Activated T-cell treated with anti-CD3 and anti-CD28 coated beads, Interleukin-2, amount 50 U/mL, for 24 hours (primary cell): ENCODE measurements around the gene KTN1.
A peak's percentile ranks its signal among the peaks of the same experiment; 100 is the strongest.

Source experiments
- DNase-seq: peaks from one replicate; pipeline ENCODE4 v3.0.0-alpha.2; 2020
- H3K27ac Mint-ChIP-seq: 2 replicates; pipeline ENCODE4 v1.8.0; 2020; ENCODE audit warnings: mild to moderate bottlenecking, mixed read lengths
- H3K27me3 Mint-ChIP-seq: 2 replicates; pipeline ENCODE4 v1.8.0; 2020; ENCODE audit warnings: mixed read lengths
- H3K36me3 Mint-ChIP-seq: 2 replicates; pipeline ENCODE4 v1.8.0; 2020; ENCODE audit warnings: low read depth, mixed read lengths
- H3K4me1 Mint-ChIP-seq: 2 replicates; pipeline ENCODE4 v1.8.0; 2020; ENCODE audit warnings: low read depth, mixed read lengths
- H3K4me3 Mint-ChIP-seq: 2 replicates; pipeline ENCODE4 v1.8.0; 2020; ENCODE audit warnings: mild to moderate bottlenecking, moderate library complexity, mixed read lengths
- H3K9me3 Mint-ChIP-seq: 2 replicates; pipeline ENCODE4 v1.8.0; 2020; ENCODE audit warnings: mixed read lengths

Gene KTN1

GRCh38 chr14:55585854-55586253 is 5.8 kb downstream of the KTN1 start:
- Mint-ChIP-seq H3K4me3 (no peak overlapping the region), H3K27me3 (no peaks in the 10 kb centered on the region), H3K9me3 (no peaks in the 10 kb centered on the region), H3K27ac (no peak overlapping the region), H3K4me1 (peaks cover 53% of the 10 kb centered on the region), H3K36me3 (peaks cover 15% of the 10 kb centered on the region)
- DNase-seq, result no peak

GRCh38 chr14:55586411-55586810 is 6.4 kb downstream of the KTN1 start:
- no peak overlapping the region for H3K27ac Mint-ChIP-seq

GRCh38 chr14:55587847-55588246 is 7.8 kb downstream of the KTN1 start:
- H3K9me3 Mint-ChIP-seq, result no peaks in the 10 kb centered on the region
- H3K36me3 Mint-ChIP-seq, result peaks cover 15% of the 10 kb centered on the region

More at GRCh38 chr14:55586411-55586810, 6.4 kb downstream of the KTN1 start:
- Mint-ChIP-seq H3K27me3 (no peaks in the 10 kb centered on the region), H3K4me3 (no peak overlapping the region), H3K9me3 (no peaks in the 10 kb centered on the region), H3K4me1 (peaks cover 54% of the 10 kb centered on the region), H3K36me3 (peaks cover 9% of the 10 kb centered on the region)
- DNase-seq, result no peak

GRCh38 chr14:55588259-55588699 is 8.3 kb downstream of the KTN1 start:
- H3K36me3 Mint-ChIP-seq, result peaks cover 15% of the 10 kb centered on the region
- H3K27me3 Mint-ChIP-seq, result no peaks in the 10 kb centered on the region
- H3K27ac Mint-ChIP-seq, result peak overlapping the region; percentile 42
- H3K4me3 Mint-ChIP-seq, result no peak overlapping the region
- no peak for DNase-seq
- no peaks in the 10 kb centered on the region for H3K9me3 Mint-ChIP-seq
- H3K4me1 Mint-ChIP-seq, result peaks cover 64% of the 10 kb centered on the region

More at GRCh38 chr14:55587847-55588246, 7.8 kb downstream of the KTN1 start:
- no peak for DNase-seq
- Mint-ChIP-seq H3K4me1 (peaks cover 61% of the 10 kb centered on the region), H3K27ac (peak overlapping the region; percentile 44), H3K4me3 (no peak overlapping the region), H3K27me3 (no peaks in the 10 kb centered on the region)

- Mint-ChIP-seq H3K9me3 (no peaks in the 10 kb centered on the region), H3K27ac (no peak overlapping the region), H3K36me3 (peaks cover 18% of the 10 kb centered on the region), H3K4me3 (no peak overlapping the region), H3K27me3 (no peaks in the 10 kb centered on the region), H3K4me1 (peaks cover 72% of the 10 kb centered on the region)
- no peak for DNase-seq
Measured at GRCh38 chr14:55589171-55589570, 9.2 kb downstream of the KTN1 start.

GRCh38 chr14:55592436-55592835 is 12.4 kb downstream of the KTN1 start:
- DNase-seq, result no peak
- peaks cover 67% of the 10 kb centered on the region for H3K4me1 Mint-ChIP-seq
- H3K4me3 Mint-ChIP-seq, result no peak overlapping the region
- peaks cover 38% of the 10 kb centered on the region for H3K36me3 Mint-ChIP-seq
- no peaks in the 10 kb centered on the region for H3K27me3 Mint-ChIP-seq
- H3K9me3 Mint-ChIP-seq, result peaks cover 4% of the 10 kb centered on the region
- H3K27ac Mint-ChIP-seq, result no peak overlapping the region

- no peaks in the 10 kb centered on the region for H3K27me3 Mint-ChIP-seq
- H3K9me3 Mint-ChIP-seq, result peaks cover 4% of the 10 kb centered on the region
- no peak overlapping the region for H3K4me3 Mint-ChIP-seq
- no peak overlapping the region for H3K27ac Mint-ChIP-seq
- peaks cover 61% of the 10 kb centered on the region for H3K4me1 Mint-ChIP-seq
- peaks cover 42% of the 10 kb centered on the region for H3K36me3 Mint-ChIP-seq
- DNase-seq, result no peak
Measured at GRCh38 chr14:55593698-55594097, 13.7 kb downstream of the KTN1 start.

- DNase-seq, result no peak
- peaks cover 7% of the 10 kb centered on the region for H3K9me3 Mint-ChIP-seq
- no peak overlapping the region for H3K4me3 Mint-ChIP-seq
- no peaks in the 10 kb centered on the region for H3K27me3 Mint-ChIP-seq
- H3K27ac Mint-ChIP-seq, result no peak overlapping the region
- H3K4me1 Mint-ChIP-seq, result peaks cover 42% of the 10 kb centered on the region
- H3K36me3 Mint-ChIP-seq, result peaks cover 36% of the 10 kb centered on the region
Measured at GRCh38 chr14:55599250-55599879, 19.4 kb downstream of the KTN1 start.

- peaks cover 33% of the 10 kb centered on the region for H3K4me1 Mint-ChIP-seq
Measured at GRCh38 chr14:55600784-55601561, 21.0 kb downstream of the KTN1 start.

GRCh38 chr14:55603401-55603953 is 23.5 kb downstream of the KTN1 start:
- no peak for DNase-seq
- Mint-ChIP-seq H3K27me3 (no peaks in the 10 kb centered on the region), H3K9me3 (peaks cover 4% of the 10 kb centered on the region), H3K36me3 (peaks cover 13% of the 10 kb centered on the region), H3K27ac (no peak overlapping the region), H3K4me1 (peaks cover 32% of the 10 kb centered on the region), H3K4me3 (no peak overlapping the region)

More at GRCh38 chr14:55600784-55601561, 21.0 kb downstream of the KTN1 start:
- Mint-ChIP-seq H3K27me3 (no peaks in the 10 kb centered on the region), H3K27ac (no peak overlapping the region), H3K9me3 (peaks cover 7% of the 10 kb centered on the region), H3K36me3 (peaks cover 28% of the 10 kb centered on the region), H3K4me3 (no peak overlapping the region)
- no peak for DNase-seq

GRCh38 chr14:55604488-55604887 is 24.5 kb downstream of the KTN1 start:
- Mint-ChIP-seq H3K4me1 (peaks cover 29% of the 10 kb centered on the region), H3K9me3 (no peaks in the 10 kb centered on the region), H3K4me3 (no peak overlapping the region), H3K27me3 (no peaks in the 10 kb centered on the region), H3K36me3 (peaks cover 9% of the 10 kb centered on the region), H3K27ac (no peak overlapping the region)
- DNase-seq, result no peak

- H3K4me3 Mint-ChIP-seq, result no peak overlapping the region
- no peak for DNase-seq
- H3K36me3 Mint-ChIP-seq, result peaks cover 9% of the 10 kb centered on the region
- no peaks in the 10 kb centered on the region for H3K9me3 Mint-ChIP-seq
- H3K4me1 Mint-ChIP-seq, result peaks cover 31% of the 10 kb centered on the region
- H3K27me3 Mint-ChIP-seq, result no peaks in the 10 kb centered on the region
- H3K27ac Mint-ChIP-seq, result no peak overlapping the region
Measured at GRCh38 chr14:55604900-55605418, 25.0 kb downstream of the KTN1 start.

- H3K27me3 Mint-ChIP-seq, result no peaks in the 10 kb centered on the region
Measured at GRCh38 chr14:55605793-55606192, 25.8 kb downstream of the KTN1 start.

GRCh38 chr14:55607386-55607785 is 27.4 kb downstream of the KTN1 start:
- Mint-ChIP-seq H3K9me3 (no peaks in the 10 kb centered on the region), H3K27ac (no peak overlapping the region), H3K4me3 (no peak overlapping the region), H3K4me1 (peaks cover 28% of the 10 kb centered on the region), H3K36me3 (peaks cover 13% of the 10 kb centered on the region), H3K27me3 (no peaks in the 10 kb centered on the region)
- no peak for DNase-seq

More at GRCh38 chr14:55605793-55606192, 25.8 kb downstream of the KTN1 start:
- Mint-ChIP-seq H3K9me3 (no peaks in the 10 kb centered on the region), H3K36me3 (peaks cover 9% of the 10 kb centered on the region), H3K4me1 (peaks cover 29% of the 10 kb centered on the region), H3K27ac (no peak overlapping the region), H3K4me3 (no peak overlapping the region)
- no peak for DNase-seq

GRCh38 chr14:55609681-55610080 is 29.7 kb downstream of the KTN1 start:
- DNase-seq, result no peak
- Mint-ChIP-seq H3K4me3 (no peak overlapping the region), H3K9me3 (no peaks in the 10 kb centered on the region), H3K27ac (no peak overlapping the region), H3K36me3 (peaks cover 36% of the 10 kb centered on the region), H3K27me3 (no peaks in the 10 kb centered on the region), H3K4me1 (peaks cover 34% of the 10 kb centered on the region)
